GM18867 (cell line): ENCODE data around the gene FPR3.
"Not testable (repeated sequence)": the region's sequence is repeated elsewhere in the genome, so short reads cannot be mapped to it uniquely, and the experiment has no call there.

ENCODE experiments used
- ATAC-seq: cut with Tn5 transposase; IDR thresholded peaks from one replicate; pipeline ENCODE4 v1.9.1; 2021; ENCODE audit warnings: mild to moderate bottlenecking, moderate library complexity; ENCODE audit not compliant: unreplicated experiment

Gene FPR3

GRCh38 chr19:51806571-51806970 is 11.6 kb downstream of the FPR3 start:
- ATAC-seq: not testable (repeated sequence)

- ATAC-seq: no peak
Observed at GRCh38 chr19:51807111-51807701, 12.2 kb downstream of the FPR3 start.

- no peak for ATAC-seq
Observed at GRCh38 chr19:51807925-51808324, 13.0 kb downstream of the FPR3 start.

DNA sequence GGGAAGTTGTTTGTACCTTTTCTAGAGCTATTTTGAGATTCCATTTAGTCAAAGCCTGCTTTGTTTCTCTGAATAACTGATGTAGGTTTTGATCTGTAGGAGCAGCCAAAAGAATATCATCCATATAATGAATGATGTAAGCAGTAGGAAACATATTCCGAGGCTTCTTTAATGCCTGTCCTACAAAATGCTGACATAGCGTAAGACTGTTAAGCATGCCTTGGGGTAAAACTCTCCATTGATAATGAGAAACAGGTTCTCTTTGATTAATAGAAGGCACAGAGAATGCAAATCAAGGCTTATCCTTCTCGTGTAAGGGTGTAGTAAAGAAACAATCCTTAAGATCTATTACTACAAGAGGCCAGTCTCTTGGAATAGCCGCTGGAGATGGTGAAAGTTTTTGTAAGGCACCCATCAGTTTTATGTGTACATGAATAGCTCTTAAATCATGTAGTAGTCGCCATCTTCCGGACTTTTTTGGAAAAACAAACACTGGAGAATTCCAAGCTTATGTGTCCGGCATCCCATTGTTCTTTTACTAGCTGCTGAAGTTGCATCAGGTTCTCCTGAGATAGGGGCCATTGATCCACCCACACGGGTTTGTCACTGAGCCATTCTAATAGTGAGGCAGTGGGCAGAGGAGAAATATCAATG is 13.5 kb downstream of the FPR3 start:
- no peak for ATAC-seq

DNA sequence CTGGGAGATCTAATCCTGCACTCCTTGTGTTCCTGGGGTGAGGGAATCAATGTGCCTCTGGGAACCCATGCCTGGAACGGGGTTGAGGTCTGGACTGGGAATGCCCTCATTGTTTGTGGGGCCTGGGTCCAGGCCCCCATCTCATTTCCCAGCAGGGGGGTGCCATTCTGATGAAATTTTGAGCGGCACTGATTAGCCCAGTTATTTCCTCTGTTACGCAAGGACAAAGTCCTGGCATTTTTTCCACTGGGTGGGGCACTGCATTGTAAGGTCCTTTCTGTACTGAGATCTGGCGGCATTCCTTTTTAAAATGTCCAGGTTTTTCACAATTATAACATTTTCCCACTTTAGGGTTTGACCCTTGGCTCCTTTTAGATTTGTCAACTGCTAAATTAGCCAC is 14.8 kb downstream of the FPR3 start:
- no peak for ATAC-seq

DNA sequence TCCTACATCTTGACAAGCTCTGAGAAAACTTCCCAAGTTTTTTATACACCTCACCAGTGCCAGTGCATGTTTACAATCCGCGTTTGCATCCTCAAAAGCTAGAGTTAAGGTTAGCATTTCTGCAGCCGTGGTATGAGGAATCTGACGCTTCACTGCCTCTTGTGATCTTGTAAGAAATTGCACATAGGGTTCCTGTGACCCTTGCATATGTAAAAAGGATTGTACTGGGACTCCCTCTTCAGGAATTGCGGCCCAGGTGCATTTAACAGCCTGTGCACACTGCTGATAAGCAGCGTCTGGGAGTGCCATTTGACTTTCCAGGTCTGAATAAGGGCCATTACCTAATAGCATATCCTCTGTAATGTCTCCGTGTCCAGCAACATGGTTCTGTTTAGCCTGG is 15.3 kb downstream of the FPR3 start:
- ATAC-seq: no peak

- no peak for ATAC-seq
Observed at GRCh38 chr19:51811344-51811743, 16.4 kb downstream of the FPR3 start.

GRCh38 chr19:51815043-51815442 is 20.1 kb downstream of the FPR3 start:
- no peak for ATAC-seq

DNA sequence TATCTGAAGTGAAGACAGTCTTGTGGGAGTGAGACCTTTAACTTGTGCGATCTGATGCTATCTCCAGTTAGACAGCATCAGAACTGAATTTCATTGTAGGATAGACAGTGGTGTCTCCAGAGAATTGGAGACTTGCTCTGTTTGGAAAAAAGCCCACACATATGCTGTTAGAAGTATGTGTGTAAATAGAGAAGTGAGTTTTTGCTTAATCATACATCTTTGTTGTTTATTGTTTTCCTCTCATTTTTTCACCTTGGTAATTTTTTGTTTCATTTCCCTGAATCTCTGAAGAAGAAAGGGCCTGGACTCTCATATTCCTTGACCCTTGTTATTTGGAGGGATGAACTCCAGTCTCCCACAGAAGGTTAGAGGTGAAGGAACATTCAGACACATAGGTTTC is 21.8 kb downstream of the FPR3 start:
- no peak for ATAC-seq

DNA sequence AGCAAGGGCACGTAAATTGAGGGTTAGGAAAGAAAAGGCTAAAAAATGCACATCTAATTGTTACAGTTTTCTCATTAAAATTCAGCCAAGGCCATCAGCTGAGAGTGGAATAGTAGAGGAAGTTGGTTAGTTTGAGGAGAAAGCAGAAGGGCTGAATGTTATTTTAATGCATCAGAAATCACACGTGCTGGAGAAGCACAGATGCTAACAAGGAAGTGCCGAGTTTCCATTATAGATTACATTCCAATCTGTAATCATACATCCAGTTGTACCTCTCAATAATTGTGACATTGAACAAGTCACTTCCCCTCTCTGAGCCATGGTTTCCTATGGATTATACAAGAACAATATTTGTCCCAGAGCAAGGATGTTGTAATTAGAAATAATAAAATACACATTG is 25.1 kb downstream of the FPR3 start:
- ATAC-seq: no peak

- no peak for ATAC-seq
Observed at GRCh38 chr19:51820831-51821446, 26.0 kb downstream of the FPR3 start.

DNA sequence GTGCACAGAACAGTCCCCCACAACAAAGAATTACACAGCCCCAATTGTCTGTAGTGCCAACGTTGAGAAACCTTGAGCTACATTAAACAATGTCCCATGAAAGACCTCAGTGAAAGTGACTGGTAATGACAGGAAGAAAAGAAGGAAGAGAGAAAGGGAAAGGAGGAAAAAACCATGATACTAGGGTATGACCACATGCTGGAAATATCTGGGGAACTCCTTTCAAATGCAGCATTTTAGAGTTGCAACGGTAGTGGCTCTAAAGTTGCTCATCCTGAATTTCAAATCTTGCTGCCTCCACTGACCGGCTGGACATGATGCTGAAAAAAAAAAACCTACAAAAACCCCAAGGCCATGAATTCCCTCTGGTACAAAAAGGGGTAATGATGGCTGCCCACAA is 26.5 kb downstream of the FPR3 start:
- no peak for ATAC-seq

DNA sequence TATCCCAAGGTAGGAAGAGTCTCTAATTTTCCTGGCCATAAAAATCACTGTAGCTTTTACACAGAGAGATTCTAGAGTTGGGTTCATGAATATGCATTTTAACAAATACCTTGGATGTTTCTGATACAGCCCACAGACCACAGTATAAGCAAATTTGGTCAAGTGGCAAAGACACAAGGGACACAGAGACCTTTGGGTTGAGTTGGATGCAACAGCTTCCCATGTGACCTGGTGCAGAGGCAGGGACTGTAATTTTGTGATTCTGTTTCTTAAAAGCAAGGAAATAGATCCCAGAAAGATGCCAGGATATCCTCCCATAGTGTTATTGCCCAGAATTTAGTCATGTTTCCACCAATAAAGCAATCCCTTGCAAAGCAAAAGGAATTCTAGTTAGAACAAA is 27.0 kb downstream of the FPR3 start:
- no peak for ATAC-seq

DNA sequence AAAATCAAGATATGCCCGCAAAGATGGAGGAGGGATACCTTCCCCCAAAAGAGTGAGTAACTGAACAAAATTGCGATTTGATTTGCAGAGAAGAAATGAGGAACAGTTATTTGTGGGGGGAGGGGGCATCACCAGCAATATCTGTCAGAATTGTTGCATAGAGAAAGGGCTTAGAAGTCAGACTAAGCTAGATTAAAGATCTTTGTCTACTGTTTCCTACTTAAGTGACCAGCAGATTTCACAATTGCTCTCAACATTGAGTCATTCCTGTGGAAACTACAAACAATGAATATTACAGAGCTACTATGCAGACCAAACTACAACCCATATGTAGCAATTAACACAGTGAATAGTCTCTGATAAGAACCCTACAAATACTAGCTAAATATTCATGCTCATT is 27.4 kb downstream of the FPR3 start:
- ATAC-seq: no peak

DNA sequence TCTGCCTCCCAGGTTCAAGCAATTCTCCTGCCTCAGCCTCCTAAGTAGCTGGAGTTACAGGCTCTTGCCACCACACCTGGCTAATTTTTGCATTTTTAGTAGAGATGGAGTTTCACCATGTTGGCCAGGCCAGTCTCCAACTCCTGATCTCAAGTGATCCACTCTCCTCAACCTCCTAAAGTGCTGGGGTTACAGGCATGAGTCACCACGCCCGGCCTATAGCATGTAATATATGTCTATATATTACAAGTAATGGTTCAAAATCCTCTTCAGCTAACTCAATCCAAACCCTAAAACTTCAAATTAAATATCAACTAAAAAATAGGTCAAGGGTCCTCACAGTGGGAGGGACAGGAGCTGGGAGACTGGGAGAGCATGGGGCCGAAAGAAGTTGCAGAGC is 28.0 kb downstream of the FPR3 start:
- no peak for ATAC-seq

DNA sequence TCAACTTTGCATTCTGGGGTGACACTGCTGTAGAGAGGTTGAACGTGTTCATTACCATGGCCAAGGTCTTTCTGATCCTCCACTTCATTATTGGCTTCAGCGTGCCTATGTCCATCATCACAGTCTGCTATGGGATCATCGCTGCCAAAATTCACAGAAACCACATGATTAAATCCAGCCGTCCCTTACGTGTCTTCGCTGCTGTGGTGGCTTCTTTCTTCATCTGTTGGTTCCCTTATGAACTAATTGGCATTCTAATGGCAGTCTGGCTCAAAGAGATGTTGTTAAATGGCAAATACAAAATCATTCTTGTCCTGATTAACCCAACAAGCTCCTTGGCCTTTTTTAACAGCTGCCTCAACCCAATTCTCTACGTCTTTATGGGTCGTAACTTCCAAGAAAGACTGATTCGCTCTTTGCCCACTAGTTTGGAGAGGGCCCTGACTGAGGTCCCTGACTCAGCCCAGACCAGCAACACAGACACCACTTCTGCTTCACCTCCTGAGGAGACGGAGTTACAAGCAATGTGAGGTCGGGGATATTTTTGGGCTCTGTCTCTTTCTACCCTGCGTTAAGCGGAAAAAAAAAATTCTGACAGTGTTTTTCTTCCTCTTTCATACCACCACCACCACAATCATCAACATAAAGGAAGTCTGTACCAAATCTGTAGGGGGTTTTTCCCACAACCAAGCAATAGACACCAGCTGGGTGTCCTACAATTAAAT is 29.5 kb downstream of the FPR3 start:
- ATAC-seq: no peak

- ATAC-seq: no peak
Observed at GRCh38 chr19:51830274-51830673, 35.3 kb downstream of the FPR3 start.

- ATAC-seq: no peak
Observed at GRCh38 chr19:51837145-51837544, 42.2 kb downstream of the FPR3 start.

- ATAC-seq: no peak
Observed at GRCh38 chr19:51861870-51862622, 67.1 kb downstream of the FPR3 start.

- ATAC-seq: no peak
Observed at GRCh38 chr19:51873097-51873496, 78.1 kb downstream of the FPR3 start.
